Lung (tissue), 12 donors: ENCODE measurements around the gene ASB13. TPM values are rescaled to one million over a fixed set of nuclear protein-coding genes. Genes with fewer than 3 reads are reported as not detected.

ENCODE experiments used
- ATAC-seq: fragments of 200-7000 bp; cut with Tn5 transposase; one replicate; pipeline ENCODE4 v1.9.1; 2020; ENCODE audit warnings: moderate number of reproducible peaks; ENCODE audit not compliant: insufficient read depth, low FRiP score
- DNase-seq, 3 donors: peaks; one replicate each; pipeline ENCODE4 v3.0.0-alpha.2; 2013 to 2017
- H3K27ac ChIP-seq, 2 donors: one replicate each; pipeline ENCODE4 v1.5.1; 2013; ENCODE audit warnings: mild to moderate bottlenecking in 2 of 2, moderate library complexity in 2 of 2, control low read depth in 1 of 2, inconsistent platforms in 1 of 2, low read depth in 1 of 2, low read length in 1 of 2
- H3K27me3 ChIP-seq, 3 donors: one replicate each; pipeline ENCODE4 v1.5.1; 2013; ENCODE audit warnings: low read length in 2 of 3; ENCODE audit not compliant: control insufficient read depth in 3 of 3, insufficient read depth in 3 of 3
- H3K36me3 ChIP-seq, 4 donors: one replicate each; pipeline ENCODE4 v1.5.1; 2013; ENCODE audit warnings: low read length in 4 of 4, mild to moderate bottlenecking in 1 of 4, moderate library complexity in 1 of 4; ENCODE audit not compliant: control insufficient read depth in 4 of 4, insufficient read depth in 4 of 4
- H3K4me1 ChIP-seq, 5 donors: one replicate each; pipeline ENCODE4 v1.5.1; 2013; ENCODE audit warnings: low read length in 5 of 5, mild to moderate bottlenecking in 2 of 5, moderate library complexity in 1 of 5; ENCODE audit not compliant: control insufficient read depth in 5 of 5, insufficient read depth in 5 of 5
- H3K4me3 ChIP-seq: one replicate; pipeline ENCODE4 v1.5.1; 2013; ENCODE audit warnings: mild to moderate bottlenecking, control low read depth, moderate library complexity
- H3K9ac ChIP-seq, 2 donors: one replicate each; pipeline ENCODE4 v1.5.1; 2013; ENCODE audit warnings: low read length in 2 of 2, control low read depth in 1 of 2; ENCODE audit not compliant: insufficient read depth in 1 of 2
- H3K9me3 ChIP-seq, 4 donors: one replicate each; pipeline ENCODE4 v1.5.1; 2013; ENCODE audit warnings: low read length in 3 of 4, mild to moderate bottlenecking in 1 of 4, moderate library complexity in 1 of 4; ENCODE audit not compliant: control insufficient read depth in 4 of 4, insufficient read depth in 3 of 4
- CTCF ChIP-seq: IDR thresholded peaks from 2 replicates; pipeline ENCODE4 v1.5.1; 2012; ENCODE audit warnings: mild to moderate bottlenecking; ENCODE audit errors: control extremely low read depth, extremely low read depth
- WGBS, 2 donors: extraction: QIAGEN DNeasy Blood & Tissue Kit; methylation state at CpG; one replicate each; pipeline ENCODE4 v1.1.7; 2013; 5-methylcytosine and 5-hydroxymethylcytosine counted together
- polyA plus RNA-seq, 2 donors: library from polyadenylated mRNA; stranded (reverse); fragments of 200-250 nt; gene quantifications; one replicate each; pipeline ENCODE4 v1.2.1, GENCODE V29; 2013
- total RNA-seq, 2 donors: library from RNA; depleted of rRNA in 1 of 2; stranded (reverse); fragments of >200 nt in 1 of 2; gene quantifications; one replicate each; pipeline ENCODE4 v1.2.1, GENCODE V29; 2014 to 2021
- donor health status: control.
- donor health status: control.
- donor health status: Bipolar disorder and iron deficiency.
- donor health status: healthy.
- donor health status: DM: yes; HTN: yes; CAD: no.

The ASB13 gene
- total and polyA plus RNA-seq, 4 donors, result 5.2 to 26.2 (median 14.7) TPM

DNA sequence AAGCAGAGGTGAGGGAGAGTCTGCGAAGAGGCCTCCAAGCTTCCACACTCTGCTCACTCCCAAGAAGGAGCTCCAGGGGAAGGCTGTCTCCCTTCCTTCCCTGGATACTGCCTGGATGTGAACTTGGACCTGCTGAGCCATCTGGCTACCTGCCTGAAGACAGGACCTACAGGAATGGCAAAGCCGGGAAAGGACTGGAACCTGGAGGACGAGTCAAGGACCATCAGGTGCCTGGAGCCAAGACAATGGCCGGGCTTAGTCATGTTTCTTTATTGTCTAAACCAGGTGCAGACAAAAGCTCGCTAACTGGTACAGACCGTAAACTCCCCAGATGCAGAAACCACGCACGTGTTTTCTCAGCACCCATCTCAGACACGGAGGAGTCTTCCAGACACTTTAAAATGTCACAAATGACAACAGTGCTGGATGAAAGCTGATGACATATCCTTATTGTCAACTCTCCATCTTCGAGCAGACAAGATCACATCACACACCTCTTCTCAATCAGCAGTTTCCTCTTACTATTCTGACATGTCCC lies 12.1 kb downstream of the ASB13 start:
- H3K27ac ChIP-seq, result no peak overlapping the region
- no peak for DNase-seq

DNA sequence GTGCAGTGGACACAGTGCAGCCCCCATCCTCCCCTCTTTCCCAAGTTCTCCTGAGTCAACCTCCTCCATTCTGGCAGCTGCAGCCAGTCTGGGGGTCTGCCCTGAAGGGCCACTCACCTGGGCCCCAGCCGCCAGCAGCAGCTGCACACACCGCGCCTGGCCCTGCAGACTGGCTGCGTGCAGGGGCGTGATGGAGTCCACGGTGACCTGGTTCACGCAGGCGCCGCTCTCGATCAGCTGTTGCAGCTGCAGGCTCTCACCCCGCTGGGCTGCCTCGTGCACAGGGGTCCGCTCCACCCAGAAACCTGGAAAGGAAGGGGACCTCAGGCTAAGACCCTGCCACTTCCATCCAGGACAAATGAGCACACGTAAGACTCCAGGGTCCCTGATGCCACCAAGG lies 13.6 kb downstream of the ASB13 start:
- ATAC-seq (no peak), DNase-seq (no peak)
- Histone ChIP-seq H3K4me1 (no peaks in the 10 kb centered on the region), H3K9me3 (no peaks in the 10 kb centered on the region), H3K27me3 (no peaks in the 10 kb centered on the region), H3K27ac (peak overlapping the region in 1 of 2 donors; percentile 11), H3K9ac (no peak overlapping the region), H3K36me3 (peaks cover 0 to 26% (median 1%) of the 10 kb centered on the region in 4 donors), H3K4me3 (no peak overlapping the region)
- WGBS, 2 donors, result 96 to 98% methylated on average over 14 of the region's 14 CpGs
- TF ChIP-seq CTCF, result no peak

More for the DNA sequence above, 12.1 kb downstream of the ASB13 start:
- no peak for ATAC-seq
- Histone ChIP-seq H3K9ac (no peak overlapping the region), H3K4me1 (peaks cover 0 to 7% (median 4%) of the 10 kb centered on the region in 5 donors), H3K27me3 (no peaks in the 10 kb centered on the region), H3K36me3 (peaks cover 0 to 18% (median 1%) of the 10 kb centered on the region in 4 donors), H3K4me3 (no peak overlapping the region), H3K9me3 (no peaks in the 10 kb centered on the region)
- TF ChIP-seq CTCF, result no peak
- 89 to 92% methylated on average over 10 of the region's 10 CpGs for WGBS, 2 donors

GRCh38 chr10:5651388-5651764 lies 15.0 kb downstream of the ASB13 start:
- Histone ChIP-seq H3K9ac (no peak overlapping the region), H3K4me1 (no peaks in the 10 kb centered on the region), H3K27ac (no peak overlapping the region), H3K36me3 (peaks cover 0 to 30% (median 3%) of the 10 kb centered on the region in 4 donors), H3K4me3 (no peak overlapping the region), H3K9me3 (no peaks in the 10 kb centered on the region), H3K27me3 (no peaks in the 10 kb centered on the region)
- 94 to 98% methylated on average over 11 of the region's 11 CpGs for WGBS, 2 donors
- TF ChIP-seq CTCF, result no peak
- no peak for ATAC-seq
- DNase-seq, result no peak
